ENCODE measurements around the gene KSR2.

KSR2 gene

DNA sequence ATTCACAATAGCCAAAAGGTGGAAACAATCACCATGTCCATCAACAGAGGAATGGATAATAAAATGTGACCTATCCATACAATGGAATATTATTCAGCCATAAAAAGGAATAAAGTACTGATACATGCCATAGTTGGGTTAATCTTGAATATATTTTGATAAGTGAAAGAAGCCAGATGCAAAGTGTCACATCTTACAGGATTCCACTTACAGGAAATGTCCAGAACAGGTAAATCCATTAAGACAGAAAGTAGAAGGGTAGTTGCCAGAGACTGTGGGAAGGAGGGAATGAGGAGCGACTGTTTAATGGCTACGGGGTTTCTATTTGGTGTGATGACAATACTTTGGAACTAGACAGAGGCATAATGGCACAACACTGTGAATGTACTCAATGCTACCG, 171.6 kb downstream of the KSR2 start:
- DNase-seq (ENCODE audit: insufficient read length, low spot score) (no peak), FAIRE-seq (no peak)
- TF ChIP-seq PAX5 (IDR thresholded peaks at IDR 0.05; ENCODE audit: insufficient read depth, low read length, severe bottlenecking) (no peak), SPI1 (IDR thresholded peaks at IDR 0.05; ENCODE audit: low read depth, low read length) (no peak), POU2F2 (IDR thresholded peaks at IDR 0.05; ENCODE audit: low read depth, low read length) (no peak), POLR2AphosphoS5 (IDR thresholded peaks at IDR 0.05; ENCODE audit: low read depth, low read length) (no peak), POLR2A (IDR thresholded peaks at IDR 0.05; ENCODE audit: low read depth, low read length) (no peak), TAF1 (IDR thresholded peaks at IDR 0.05; ENCODE audit: low read depth, low read length) (no peak)

DNA sequence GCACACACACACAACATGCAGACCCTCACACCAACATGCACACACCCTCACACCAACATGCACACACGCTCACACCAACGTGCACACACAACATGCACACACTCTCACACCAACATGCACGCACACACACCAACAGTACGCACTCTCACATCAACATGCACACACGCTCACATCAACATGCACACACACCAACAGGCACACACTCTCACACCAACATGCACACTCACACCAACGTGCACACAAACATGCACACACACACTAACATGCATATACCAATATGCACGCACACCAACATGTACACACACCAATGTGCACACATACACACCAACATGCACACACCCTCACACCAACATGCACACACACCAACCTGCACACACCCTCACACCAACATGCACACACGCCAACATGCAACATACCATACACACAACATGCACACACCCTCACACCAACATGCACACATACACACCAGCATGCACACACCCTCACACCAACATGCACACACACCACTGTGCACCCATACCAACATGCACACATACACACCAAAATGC, 175.8 kb downstream of the KSR2 start:
- DNase-seq (ENCODE audit: insufficient read length, low spot score) (no peak), FAIRE-seq (no peak)
- no peak for TF ChIP-seq SPI1 (IDR thresholded peaks at IDR 0.05; ENCODE audit: low read depth, low read length)
- no peak for TF ChIP-seq TAF1 (IDR thresholded peaks at IDR 0.05; ENCODE audit: low read depth, low read length)
- TF ChIP-seq PAX5 (IDR thresholded peaks at IDR 0.05; ENCODE audit: insufficient read depth, low read length, severe bottlenecking) = no peak
- TF ChIP-seq POLR2AphosphoS5 (IDR thresholded peaks at IDR 0.05; ENCODE audit: low read depth, low read length) = no peak
- no peak for TF ChIP-seq POU2F2 (IDR thresholded peaks at IDR 0.05; ENCODE audit: low read depth, low read length)
- TF ChIP-seq POLR2A (IDR thresholded peaks at IDR 0.05; ENCODE audit: low read depth, low read length) = no peak

- TF ChIP-seq POU2F2 (IDR thresholded peaks at IDR 0.05; ENCODE audit: low read depth, low read length) = no peak
- no peak for TF ChIP-seq POLR2A (IDR thresholded peaks at IDR 0.05; ENCODE audit: low read depth, low read length)
- TF ChIP-seq SPI1 (IDR thresholded peaks at IDR 0.05; ENCODE audit: low read depth, low read length) = no peak
- no peak for TF ChIP-seq POLR2AphosphoS5 (IDR thresholded peaks at IDR 0.05; ENCODE audit: low read depth, low read length)
- no peak for TF ChIP-seq PAX5 (IDR thresholded peaks at IDR 0.05; ENCODE audit: insufficient read depth, low read length, severe bottlenecking)
- TF ChIP-seq TAF1 (IDR thresholded peaks at IDR 0.05; ENCODE audit: low read depth, low read length) = no peak
- no peak for DNase-seq (ENCODE audit: insufficient read length, low spot score)
- no peak for FAIRE-seq
These were observed 176.3 kb downstream of the KSR2 start for GRCh38 chr12:117792471-117792870.

- no peak for FAIRE-seq
- DNase-seq (ENCODE audit: insufficient read length, low spot score) = no peak
- TF ChIP-seq POU2F2 (IDR thresholded peaks at IDR 0.05; ENCODE audit: low read depth, low read length) (no peak), POLR2AphosphoS5 (IDR thresholded peaks at IDR 0.05; ENCODE audit: low read depth, low read length) (no peak), POLR2A (IDR thresholded peaks at IDR 0.05; ENCODE audit: low read depth, low read length) (no peak), PAX5 (IDR thresholded peaks at IDR 0.05; ENCODE audit: insufficient read depth, low read length, severe bottlenecking) (no peak), SPI1 (IDR thresholded peaks at IDR 0.05; ENCODE audit: low read depth, low read length) (no peak), TAF1 (IDR thresholded peaks at IDR 0.05; ENCODE audit: low read depth, low read length) (no peak)
These were observed 177.8 kb downstream of the KSR2 start for GRCh38 chr12:117790948-117791347.

- no peak for TF ChIP-seq POU2F2 (IDR thresholded peaks at IDR 0.05; ENCODE audit: low read depth, low read length)
- TF ChIP-seq POLR2AphosphoS5 (IDR thresholded peaks at IDR 0.05; ENCODE audit: low read depth, low read length) = no peak
- TF ChIP-seq SPI1 (IDR thresholded peaks at IDR 0.05; ENCODE audit: low read depth, low read length) = no peak
- TF ChIP-seq POLR2A (IDR thresholded peaks at IDR 0.05; ENCODE audit: low read depth, low read length) = no peak
- TF ChIP-seq TAF1 (IDR thresholded peaks at IDR 0.05; ENCODE audit: low read depth, low read length) = no peak
- no peak for TF ChIP-seq PAX5 (IDR thresholded peaks at IDR 0.05; ENCODE audit: insufficient read depth, low read length, severe bottlenecking)
- DNase-seq (ENCODE audit: insufficient read length, low spot score) = no peak
- no peak for FAIRE-seq
These were observed 178.6 kb downstream of the KSR2 start for GRCh38 chr12:117790198-117790597.

- no peak for TF ChIP-seq SPI1 (IDR thresholded peaks at IDR 0.05; ENCODE audit: low read depth, low read length)
- no peak for TF ChIP-seq PAX5 (IDR thresholded peaks at IDR 0.05; ENCODE audit: insufficient read depth, low read length, severe bottlenecking)
- no peak for TF ChIP-seq POLR2A (IDR thresholded peaks at IDR 0.05; ENCODE audit: low read depth, low read length)
- FAIRE-seq = no peak
- DNase-seq (ENCODE audit: insufficient read length, low spot score) = no peak
These were observed 179.4 kb downstream of the KSR2 start for GRCh38 chr12:117789195-117789912.

DNA sequence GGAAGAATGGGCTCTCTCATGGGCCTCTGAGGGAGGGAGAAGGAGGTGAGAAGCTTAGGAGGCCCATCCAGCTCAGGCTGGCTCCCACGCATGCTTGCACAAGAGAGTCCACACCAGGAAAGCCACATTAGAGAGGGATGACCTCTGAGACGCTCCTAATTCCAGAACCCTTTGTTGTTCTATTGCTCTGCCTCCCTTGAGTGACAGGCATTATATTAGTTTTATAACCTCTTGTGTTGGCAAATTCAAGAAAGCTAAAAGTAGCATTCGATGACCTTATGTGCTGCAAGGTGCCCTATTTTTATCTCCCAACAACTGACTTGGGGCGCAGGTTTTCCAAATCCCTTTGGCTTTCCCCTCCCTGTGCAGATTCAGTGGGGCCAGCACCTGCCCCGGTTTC, 190.1 kb downstream of the KSR2 start:
- TF ChIP-seq SPI1 (IDR thresholded peaks at IDR 0.05; ENCODE audit: low read depth, low read length) (no peak), POU2F2 (IDR thresholded peaks at IDR 0.05; ENCODE audit: low read depth, low read length) (no peak), PAX5 (IDR thresholded peaks at IDR 0.05; ENCODE audit: insufficient read depth, low read length, severe bottlenecking) (no peak), TAF1 (IDR thresholded peaks at IDR 0.05; ENCODE audit: low read depth, low read length) (no peak), POLR2AphosphoS5 (IDR thresholded peaks at IDR 0.05; ENCODE audit: low read depth, low read length) (no peak), POLR2A (IDR thresholded peaks at IDR 0.05; ENCODE audit: low read depth, low read length) (no peak)
- FAIRE-seq (no peak), DNase-seq (ENCODE audit: insufficient read length, low spot score) (no peak)

GRCh38 chr12:117774941-117775775, 193.6 kb downstream of the KSR2 start:
- FAIRE-seq = no peak
- no peak for DNase-seq (ENCODE audit: insufficient read length, low spot score)
- no peak for TF ChIP-seq PAX5 (IDR thresholded peaks at IDR 0.05; ENCODE audit: insufficient read depth, low read length, severe bottlenecking)
- TF ChIP-seq TAF1 (IDR thresholded peaks at IDR 0.05; ENCODE audit: low read depth, low read length) = no peak
- no peak for TF ChIP-seq POLR2A (IDR thresholded peaks at IDR 0.05; ENCODE audit: low read depth, low read length)
- no peak for TF ChIP-seq SPI1 (IDR thresholded peaks at IDR 0.05; ENCODE audit: low read depth, low read length)
- no peak for TF ChIP-seq POLR2AphosphoS5 (IDR thresholded peaks at IDR 0.05; ENCODE audit: low read depth, low read length)
- TF ChIP-seq POU2F2 (IDR thresholded peaks at IDR 0.05; ENCODE audit: low read depth, low read length) = no peak

GRCh38 chr12:117768860-117769259, 199.9 kb downstream of the KSR2 start:
- FAIRE-seq (no peak), DNase-seq (ENCODE audit: insufficient read length, low spot score) (no peak)
- TF ChIP-seq TAF1 (IDR thresholded peaks at IDR 0.05; ENCODE audit: low read depth, low read length) (no peak), POU2F2 (IDR thresholded peaks at IDR 0.05; ENCODE audit: low read depth, low read length) (no peak), POLR2AphosphoS5 (IDR thresholded peaks at IDR 0.05; ENCODE audit: low read depth, low read length) (no peak), POLR2A (IDR thresholded peaks at IDR 0.05; ENCODE audit: low read depth, low read length) (no peak), PAX5 (IDR thresholded peaks at IDR 0.05; ENCODE audit: insufficient read depth, low read length, severe bottlenecking) (no peak), SPI1 (IDR thresholded peaks at IDR 0.05; ENCODE audit: low read depth, low read length) (no peak)

Data from GM12891 (cell line).